H9 (cell line): ENCODE results near the gene IDH2. TPM values are rescaled to one million over a fixed set of nuclear protein-coding genes. Genes with fewer than 3 reads are reported as not detected.
A peak's percentile ranks its signal among the peaks of the same experiment; 100 is the strongest.

ENCODE experiments used
- DNase-seq: peaks from one replicate; pipeline ENCODE4 v3.0.0-alpha.2; 2017
- H2AFZ ChIP-seq: one replicate; pipeline ENCODE4 v1.6.1; 2013; ENCODE audit warnings: mild to moderate bottlenecking, low read length, control low read depth, moderate library complexity
- H2AK5ac ChIP-seq: 2 replicates; pipeline ENCODE4 v1.6.1; 2013; ENCODE audit warnings: low read length, control low read depth, mixed read lengths; ENCODE audit not compliant: insufficient read length
- H2BK120ac ChIP-seq: one replicate; pipeline ENCODE4 v1.6.1; 2013; ENCODE audit warnings: low read depth, mild to moderate bottlenecking, low read length, control low read depth, inconsistent platforms; ENCODE audit not compliant: poor library complexity, severe bottlenecking
- H2BK12ac ChIP-seq: 2 replicates; pipeline ENCODE4 v1.6.1; 2013; ENCODE audit warnings: low read length, control low read depth, mixed read lengths, low read depth; ENCODE audit not compliant: insufficient read length
- H2BK15ac ChIP-seq: 2 replicates; pipeline ENCODE4 v1.6.1; 2013; ENCODE audit warnings: low read depth, low read length, control low read depth
- H2BK20ac ChIP-seq: one replicate; pipeline ENCODE4 v1.6.1; 2013; ENCODE audit warnings: low read depth, mild to moderate bottlenecking, low read length, control low read depth, inconsistent platforms; ENCODE audit not compliant: poor library complexity, severe bottlenecking
- H2BK5ac ChIP-seq: 2 replicates; pipeline ENCODE4 v1.6.1; 2013; ENCODE audit warnings: low read length, control low read depth, mixed read lengths; ENCODE audit not compliant: insufficient read length
- H3K14ac ChIP-seq: 2 replicates; pipeline ENCODE4 v1.6.1; 2013; ENCODE audit warnings: low read length, control low read depth; ENCODE audit not compliant: insufficient read depth
- H3K18ac ChIP-seq: 2 replicates; pipeline ENCODE4 v1.6.1; 2013; ENCODE audit warnings: low read depth, mild to moderate bottlenecking, mixed read lengths, low read length, control low read depth; ENCODE audit not compliant: insufficient read length
- H3K23ac ChIP-seq: 2 replicates; pipeline ENCODE4 v1.6.1; 2013; ENCODE audit warnings: low read length, control low read depth, mixed read lengths, low read depth; ENCODE audit not compliant: insufficient read length
- H3K23me2 ChIP-seq: 2 replicates; pipeline ENCODE4 v1.6.1; 2013; ENCODE audit warnings: low read depth, mild to moderate bottlenecking, mixed read lengths, low read length, control low read depth; ENCODE audit not compliant: insufficient read length, poor library complexity, severe bottlenecking
- H3K27ac ChIP-seq: 2 replicates; pipeline ENCODE4 v1.5.1; 2013; ENCODE audit warnings: low read length, control low read depth, mixed read lengths, low read depth; ENCODE audit not compliant: insufficient read length
- H3K27me3 ChIP-seq: 2 replicates; pipeline ENCODE4 v1.6.1; 2013; ENCODE audit warnings: low read length, control low read depth, inconsistent platforms; ENCODE audit not compliant: insufficient read depth
- H3K4ac ChIP-seq: 2 replicates; pipeline ENCODE4 v1.6.1; 2013; ENCODE audit warnings: low read depth, mild to moderate bottlenecking, control low read depth, inconsistent platforms, low read length, moderate library complexity
- H3K4me1 ChIP-seq: 2 replicates; pipeline ENCODE4 v1.6.1; 2013; ENCODE audit warnings: low read length, control low read depth, inconsistent platforms; ENCODE audit not compliant: insufficient read depth
- H3K4me2 ChIP-seq: 2 replicates; pipeline ENCODE4 v1.6.1; 2013; ENCODE audit warnings: low read length, control low read depth, mixed read lengths; ENCODE audit not compliant: insufficient read length, insufficient read depth
- H3K56ac ChIP-seq: 2 replicates; pipeline ENCODE4 v1.6.1; 2013; ENCODE audit warnings: low read depth, mild to moderate bottlenecking, mixed read lengths, low read length, control low read depth; ENCODE audit not compliant: insufficient read length
- H3K79me1 ChIP-seq: 2 replicates; pipeline ENCODE4 v1.6.1; 2013; ENCODE audit warnings: low read depth, mild to moderate bottlenecking, moderate library complexity, low read length, control low read depth, inconsistent platforms; ENCODE audit not compliant: insufficient read depth, poor library complexity, severe bottlenecking
- H3K79me2 ChIP-seq: 2 replicates; pipeline ENCODE4 v1.6.1; 2013; ENCODE audit warnings: low read length, control low read depth, inconsistent platforms; ENCODE audit not compliant: insufficient read depth
- H3K9ac ChIP-seq: 2 replicates; pipeline ENCODE4 v1.6.1; 2013; ENCODE audit warnings: low read length, control low read depth, mixed read lengths; ENCODE audit not compliant: insufficient read length; ENCODE audit errors: extremely low read depth
- H3K9me3 ChIP-seq: one replicate; pipeline ENCODE4 v1.6.1; 2013; ENCODE audit warnings: low read depth, low read length, inconsistent platforms; ENCODE audit not compliant: control insufficient read depth
- H3T11ph ChIP-seq: one replicate; pipeline ENCODE4 v1.6.1; 2013; ENCODE audit warnings: mild to moderate bottlenecking, low read length, control low read depth, inconsistent platforms
- H4K20me1 ChIP-seq: one replicate; pipeline ENCODE4 v1.6.1; 2013; ENCODE audit not compliant: control insufficient read depth, insufficient read length, insufficient read depth
- H4K5ac ChIP-seq: 2 replicates; pipeline ENCODE4 v1.6.1; 2013; ENCODE audit warnings: low read depth, mild to moderate bottlenecking, mixed read lengths, low read length, control low read depth; ENCODE audit not compliant: insufficient read length
- H4K8ac ChIP-seq: replicated peaks from 2 replicates; pipeline ENCODE4 v1.6.1; 2013; ENCODE audit warnings: low read length, control low read depth, mixed read lengths, low read depth; ENCODE audit not compliant: insufficient read length
- H4K91ac ChIP-seq: 2 replicates; pipeline ENCODE4 v1.6.1; 2013; ENCODE audit warnings: low read depth, mild to moderate bottlenecking, moderate library complexity, mixed read lengths, low read length, control low read depth; ENCODE audit not compliant: insufficient read length
- H3K27ac Mint-ChIP-seq, 3 experiments: 2 replicates in 2 of 3; 3 replicates in 1 of 3; pipeline ENCODE4 v1.8.0; 2020 to 2021; ENCODE audit warnings: mixed read lengths in 3 of 3, mild to moderate bottlenecking in 1 of 3, moderate library complexity in 1 of 3
- H3K27me3 Mint-ChIP-seq: 2 replicates; pipeline ENCODE4 v1.8.0; 2021; ENCODE audit warnings: low read depth, mild to moderate bottlenecking, moderate library complexity, mixed read lengths
- H3K36me3 Mint-ChIP-seq, 3 experiments: 2 replicates in 2 of 3; 3 replicates in 1 of 3; pipeline ENCODE4 v1.8.0; 2020 to 2021; ENCODE audit warnings: low read depth in 3 of 3, mixed read lengths in 3 of 3; ENCODE audit not compliant: insufficient read depth in 1 of 3
- H3K4me1 Mint-ChIP-seq, 2 experiments: 2 replicates each; pipeline ENCODE4 v1.8.0; 2020; ENCODE audit warnings: mixed read lengths in 2 of 2
- H3K4me3 Mint-ChIP-seq, 2 experiments: 2 replicates in 1 of 2; 3 replicates in 1 of 2; pipeline ENCODE4 v1.8.0; 2020 to 2021; ENCODE audit warnings: mild to moderate bottlenecking in 2 of 2, mixed read lengths in 2 of 2, moderate library complexity in 1 of 2
- H3K9me3 Mint-ChIP-seq, 2 experiments: 2 replicates in 1 of 2; 3 replicates in 1 of 2; pipeline ENCODE4 v1.8.0; 2020; ENCODE audit warnings: mild to moderate bottlenecking in 2 of 2, mixed read lengths in 2 of 2, moderate library complexity in 1 of 2
- WGBS: extraction: QIAGEN DNeasy Blood & Tissue Kit; methylation state at CpG from one replicate; pipeline ENCODE4 v1.1.7; 2013; ENCODE audit warnings: missing lambda C conversion rate, low lambda C conversion rate, mixed read lengths; ENCODE audit not compliant: insufficient read length; ENCODE audit errors: extremely low coverage; 5-methylcytosine and 5-hydroxymethylcytosine counted together
- total RNA-seq: library from RNA; stranded (reverse); gene quantifications from 2 replicates; pipeline ENCODE4 v1.2.1, GENCODE V29; 2021
- TF ChIP-seq, protein P1 (sequence below): fragments of 200-600 bp; sonication (generic); conservative IDR thresholded peaks from 3 replicates; pipeline ENCODE4 v1.8.0; 2021; ENCODE audit warnings: antibody characterized with exemption, mild to moderate bottlenecking

IDH2 gene
- total RNA-seq, 1 experiment from 2014 or later = 57.7 TPM

GRCh38 chr15:90064911-90065681 is 37.2 kb downstream of the IDH2 start:
- no CpG with 5 or more reads among the region's 30 CpGs for WGBS
- no peak for DNase-seq
- no peak overlapping the region for H3K4me2 ChIP-seq

More at GRCh38 chr15:90064911-90065681, 37.2 kb downstream of the IDH2 start:
- H3K4me3 Mint-ChIP-seq = no peak overlapping the region
- Histone ChIP-seq H2AFZ (no peak overlapping the region), H3K4ac (no peak overlapping the region), H4K8ac (no peak overlapping the region), H3T11ph (no peak overlapping the region), H3K23me2 (no peaks in the 10 kb centered on the region), H2AK5ac (no peak overlapping the region), H3K23ac (no peak overlapping the region), H3K14ac (peak overlapping the region; percentile 76), H2BK120ac (no peak overlapping the region), H3K9ac (peak overlapping the region; percentile 27), H3K4me1 (peaks cover 25% of the 10 kb centered on the region; the same call in 1 of the 2 replicates), H3K27me3 (no peaks in the 10 kb centered on the region), H3K27ac (no peak overlapping the region), H3K56ac (no peak overlapping the region), H2BK20ac (no peak overlapping the region), H2BK5ac (no peak overlapping the region), H4K5ac (no peak overlapping the region), H3K79me1 (no peaks in the 10 kb centered on the region), H2BK15ac (no peak overlapping the region), H4K20me1 (no peaks in the 10 kb centered on the region), H2BK12ac (peak overlapping the region; percentile 95), H3K18ac (peak overlapping the region; percentile 49), H3K9me3 (no peaks in the 10 kb centered on the region), H4K91ac (no peak overlapping the region), H3K79me2 (no peaks in the 10 kb centered on the region)
- H3K27me3 Mint-ChIP-seq = no peaks in the 10 kb centered on the region
- peaks cover 0 to 15% (median 6%) of the 10 kb centered on the region in 3 experiments; a peak in 4 of 7 replicates for H3K36me3 Mint-ChIP-seq
- no peaks in the 10 kb centered on the region; a peak in 1 of 5 replicates for H3K9me3 Mint-ChIP-seq
- TF ChIP-seq, protein P1, sequence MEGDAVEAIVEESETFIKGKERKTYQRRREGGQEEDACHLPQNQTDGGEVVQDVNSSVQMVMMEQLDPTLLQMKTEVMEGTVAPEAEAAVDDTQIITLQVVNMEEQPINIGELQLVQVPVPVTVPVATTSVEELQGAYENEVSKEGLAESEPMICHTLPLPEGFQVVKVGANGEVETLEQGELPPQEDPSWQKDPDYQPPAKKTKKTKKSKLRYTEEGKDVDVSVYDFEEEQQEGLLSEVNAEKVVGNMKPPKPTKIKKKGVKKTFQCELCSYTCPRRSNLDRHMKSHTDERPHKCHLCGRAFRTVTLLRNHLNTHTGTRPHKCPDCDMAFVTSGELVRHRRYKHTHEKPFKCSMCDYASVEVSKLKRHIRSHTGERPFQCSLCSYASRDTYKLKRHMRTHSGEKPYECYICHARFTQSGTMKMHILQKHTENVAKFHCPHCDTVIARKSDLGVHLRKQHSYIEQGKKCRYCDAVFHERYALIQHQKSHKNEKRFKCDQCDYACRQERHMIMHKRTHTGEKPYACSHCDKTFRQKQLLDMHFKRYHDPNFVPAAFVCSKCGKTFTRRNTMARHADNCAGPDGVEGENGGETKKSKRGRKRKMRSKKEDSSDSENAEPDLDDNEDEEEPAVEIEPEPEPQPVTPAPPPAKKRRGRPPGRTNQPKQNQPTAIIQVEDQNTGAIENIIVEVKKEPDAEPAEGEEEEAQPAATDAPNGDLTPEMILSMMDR = no peak
- peaks cover 32 to 38% of the 10 kb centered on the region in 2 experiments for H3K4me1 Mint-ChIP-seq
- peak overlapping the region in 2 of 3 experiments; percentile 27 to 83; a peak in 2 of 7 replicates for H3K27ac Mint-ChIP-seq
